RWPE2 (cell line): Measurements from ENCODE around the gene HOXC9.

Source experiments
- ATAC-seq: fragments of 200-7000 bp; cut with Tn5 transposase; 3 replicates; pipeline ENCODE4 v1.9.1; 2021; ENCODE audit warnings: low read depth
- DNase-seq: peaks from one replicate; pipeline ENCODE4 v3.0.0-alpha.2; 2020; ENCODE audit warnings: low spot score
- H3K27ac ChIP-seq: fragments of 450-650 bp; 2 replicates; pipeline ENCODE4 v1.5.1; 2017; ENCODE audit warnings: mild to moderate bottlenecking; ENCODE audit not compliant: poor library complexity, severe bottlenecking
- H3K27me3 ChIP-seq: fragments of 250-450 bp; sonication (Bioruptor Pico); 2 replicates; pipeline ENCODE4 v1.5.1; 2021; ENCODE audit warnings: mild to moderate bottlenecking, moderate library complexity; ENCODE audit not compliant: insufficient read depth, poor library complexity, severe bottlenecking
- H3K36me3 ChIP-seq: fragments of 250-450 bp; sonication (Bioruptor Pico); 2 replicates; pipeline ENCODE4 v1.5.1; 2020; ENCODE audit warnings: low read depth, mild to moderate bottlenecking, moderate library complexity
- H3K4me1 ChIP-seq: fragments of 250-450 bp; sonication (Bioruptor Pico); 2 replicates; pipeline ENCODE4 v1.5.1; 2021; ENCODE audit warnings: mild to moderate bottlenecking, moderate library complexity; ENCODE audit not compliant: insufficient read depth, poor library complexity, severe bottlenecking
- H3K4me3 ChIP-seq: fragments of 250-450 bp; sonication (Bioruptor Pico); 2 replicates; pipeline ENCODE4 v1.5.1; 2021; ENCODE audit warnings: mild to moderate bottlenecking, moderate library complexity; ENCODE audit not compliant: severe bottlenecking
- H3K9me3 ChIP-seq: fragments of 250-450 bp; sonication (Bioruptor Pico); 2 replicates; pipeline ENCODE4 v1.5.1; 2021; ENCODE audit warnings: mild to moderate bottlenecking, moderate library complexity; ENCODE audit not compliant: severe bottlenecking
- CTCF ChIP-seq: fragments of 450-650 bp; IDR thresholded peaks from one replicate; pipeline ENCODE4 v1.5.1; 2017; ENCODE audit warnings: mild to moderate bottlenecking, moderate library complexity; ENCODE audit not compliant: poor library complexity, severe bottlenecking

HOXC9 gene

GRCh38 chr12:54024581-54025305 lies 24.8 kb downstream of the HOXC9 start:
- no peak for ATAC-seq
- Histone ChIP-seq H3K4me1 (no peaks in the 10 kb centered on the region), H3K27me3 (peaks cover 88% of the 10 kb centered on the region), H3K4me3 (no peak overlapping the region), H3K9me3 (no peaks in the 10 kb centered on the region), H3K27ac (no peak overlapping the region), H3K36me3 (no peaks in the 10 kb centered on the region)
- TF ChIP-seq CTCF: no peak
- DNase-seq: no peak

GRCh38 chr12:54025499-54026405 lies 25.8 kb downstream of the HOXC9 start:
- Histone ChIP-seq H3K4me1 (no peaks in the 10 kb centered on the region), H3K9me3 (no peaks in the 10 kb centered on the region), H3K4me3 (no peak overlapping the region), H3K36me3 (no peaks in the 10 kb centered on the region), H3K27me3 (peaks cover 90% of the 10 kb centered on the region), H3K27ac (no peak overlapping the region)
- no peak for DNase-seq
- TF ChIP-seq CTCF: no peak
- ATAC-seq: no peak

- TF ChIP-seq CTCF: no peak
- H3K36me3 ChIP-seq: no peaks in the 10 kb centered on the region
- no peak overlapping the region for H3K27ac ChIP-seq
- no peak for ATAC-seq
- H3K4me3 ChIP-seq: no peak overlapping the region
- H3K27me3 ChIP-seq: peaks cover 93% of the 10 kb centered on the region
- no peak for DNase-seq
- H3K9me3 ChIP-seq: no peaks in the 10 kb centered on the region
- no peaks in the 10 kb centered on the region for H3K4me1 ChIP-seq
Observed at GRCh38 chr12:54026640-54027441, 26.9 kb downstream of the HOXC9 start.

GRCh38 chr12:54027442-54027786 lies 27.5 kb downstream of the HOXC9 start:
- Histone ChIP-seq H3K27ac (no peak overlapping the region), H3K4me3 (no peak overlapping the region), H3K9me3 (no peaks in the 10 kb centered on the region), H3K27me3 (peaks cover 93% of the 10 kb centered on the region), H3K36me3 (no peaks in the 10 kb centered on the region), H3K4me1 (no peaks in the 10 kb centered on the region)
- no peak for DNase-seq
- ATAC-seq: no peak
- no peak for TF ChIP-seq CTCF
